Activated effector memory CD4-positive, alpha-beta T cell treated with anti-CD3 and anti-CD28 coated beads, Interleukin-2, amount 50 U/mL, for 16 hours (primary cell): Measurements from ENCODE around the gene NUDT5.
"Not testable (repeated sequence)": the region's sequence is repeated elsewhere in the genome, so short reads cannot be mapped to it uniquely, and the experiment has no call there.

ENCODE experiments used
- DNase-seq: peaks from one replicate; pipeline ENCODE4 v3.0.0-alpha.2; 2020

NUDT5 gene

GRCh38 chr10:12195603-12196506 is at the start of gene NUDT5, which contains the start of gene CDC123:
TSS of gene NUDT5 (minus strand) at chr10:12195891. CDS start at chr10:12186291, 9,600 bp downstream.
TSS of gene CDC123 (plus strand) at chr10:12196188. CDS start at chr10:12196246, 58 bp downstream.
- peak; percentile 94 for DNase-seq

GRCh38 chr10:12243864-12244620 is 48.4 kb upstream of the NUDT5 start:
- no peak for DNase-seq

- DNase-seq: peak; percentile 74
These were observed 46.3 kb upstream of the NUDT5 start for GRCh38 chr10:12241810-12242529.

GRCh38 chr10:12238821-12239220 is 43.1 kb upstream of the NUDT5 start:
- DNase-seq: no peak

GRCh38 chr10:12237265-12238220 is 41.9 kb upstream of the NUDT5 start:
- DNase-seq: no peak

DNA sequence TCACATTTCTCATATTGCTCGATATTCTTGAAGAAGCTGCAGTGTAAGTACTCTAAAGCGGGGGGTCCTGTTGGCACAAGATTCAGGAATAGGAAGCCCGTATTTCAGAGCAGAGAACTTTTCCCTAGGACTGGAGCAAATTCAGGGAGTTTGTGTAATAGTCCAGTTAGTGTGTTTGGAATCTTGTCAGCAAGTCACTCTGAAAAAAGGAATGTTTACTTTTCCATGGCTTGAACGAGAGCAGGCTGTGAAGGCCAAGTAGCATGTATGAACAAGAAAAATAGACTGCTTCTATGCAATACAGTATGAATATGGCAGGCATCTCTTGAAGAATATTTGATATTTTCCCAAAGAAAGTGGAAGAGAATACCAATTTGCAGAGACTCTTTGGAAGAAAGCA is 40.1 kb upstream of the NUDT5 start:
- no peak for DNase-seq

- DNase-seq: no peak
These were observed 39.5 kb upstream of the NUDT5 start for GRCh38 chr10:12235116-12235694.

- DNase-seq: not testable (repeated sequence)
These were observed 39.0 kb upstream of the NUDT5 start for GRCh38 chr10:12234687-12235086.

- no peak for DNase-seq
These were observed 33.2 kb upstream of the NUDT5 start for GRCh38 chr10:12228851-12229250.

GRCh38 chr10:12226438-12226837 is 30.7 kb upstream of the NUDT5 start:
- not testable (repeated sequence) for DNase-seq

- DNase-seq: no peak
These were observed 29.8 kb upstream of the NUDT5 start for GRCh38 chr10:12225444-12225843.

DNA sequence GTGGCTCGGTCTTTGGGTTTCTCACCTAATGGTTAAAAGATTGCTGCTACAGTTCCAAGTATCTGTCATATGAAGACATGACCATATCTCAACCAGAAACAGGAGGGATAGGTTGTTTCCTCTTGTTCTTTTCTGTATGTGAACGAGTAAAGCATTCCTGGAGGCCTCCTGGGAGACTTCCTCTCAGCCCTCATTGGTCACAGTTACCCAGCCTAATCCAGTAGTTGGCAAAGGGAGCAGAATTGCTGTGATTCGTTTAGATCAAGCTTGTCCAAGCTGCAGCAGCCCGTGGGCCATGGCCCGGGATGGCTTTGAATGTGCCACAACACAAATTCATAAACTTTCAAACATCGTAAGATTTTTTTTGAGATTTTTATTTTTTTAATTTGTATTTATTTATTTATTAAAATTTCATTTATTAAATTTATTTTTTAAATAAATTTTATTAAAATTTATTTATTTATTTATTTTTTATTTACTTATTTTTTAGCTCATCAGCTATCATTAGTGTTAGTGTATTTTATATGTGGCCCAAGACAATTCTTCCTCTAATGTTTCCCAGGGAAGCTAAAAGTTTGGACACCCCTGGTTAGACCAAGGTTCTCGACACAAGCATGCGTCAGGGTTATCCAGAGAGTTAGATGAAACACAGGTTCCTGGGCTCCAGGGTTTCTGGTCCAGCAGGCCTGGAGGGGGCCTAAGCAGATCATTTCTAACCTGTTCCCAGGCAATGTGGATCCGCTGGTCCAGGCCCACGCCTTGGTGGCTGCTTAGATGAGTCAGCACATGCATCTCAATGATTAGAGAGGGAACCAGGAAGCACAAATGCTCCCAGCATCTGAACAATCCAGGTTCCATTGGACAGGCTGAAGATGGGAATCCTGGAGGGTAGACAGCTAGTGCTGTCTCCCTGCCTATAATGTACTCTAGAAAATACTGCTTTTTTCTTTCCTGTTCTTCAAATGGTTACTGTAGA is 25.9 kb upstream of the NUDT5 start:
- no peak for DNase-seq

GRCh38 chr10:12218991-12219390 is 23.3 kb upstream of the NUDT5 start:
- no peak for DNase-seq

- DNase-seq: no peak
These were observed 19.1 kb upstream of the NUDT5 start for GRCh38 chr10:12214763-12215218.

GRCh38 chr10:12214093-12214492 is 18.4 kb upstream of the NUDT5 start:
- no peak for DNase-seq

DNA sequence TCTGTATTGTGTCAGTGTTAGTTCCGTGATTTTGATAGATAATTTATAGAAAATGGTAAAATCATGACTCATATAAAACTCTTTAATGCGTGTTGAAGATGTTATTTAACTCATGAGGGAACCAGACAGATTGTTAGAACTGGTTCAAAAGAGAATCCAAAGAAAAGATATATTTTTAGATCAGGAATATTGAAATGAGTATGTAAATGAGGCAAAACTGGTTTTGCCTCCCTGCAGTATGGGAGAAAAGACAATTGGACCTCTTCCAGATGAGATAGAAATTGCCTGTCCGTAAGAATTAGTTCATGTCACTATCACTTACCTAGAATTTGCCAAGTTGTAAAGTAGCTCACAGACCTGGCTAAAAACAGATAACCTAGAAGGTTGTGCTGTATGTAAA is 17.9 kb upstream of the NUDT5 start:
- DNase-seq: no peak

- no peak for DNase-seq
These were observed 16.8 kb upstream of the NUDT5 start for GRCh38 chr10:12212454-12212853.

GRCh38 chr10:12208460-12208859 is 12.8 kb upstream of the NUDT5 start:
- DNase-seq: no peak

DNA sequence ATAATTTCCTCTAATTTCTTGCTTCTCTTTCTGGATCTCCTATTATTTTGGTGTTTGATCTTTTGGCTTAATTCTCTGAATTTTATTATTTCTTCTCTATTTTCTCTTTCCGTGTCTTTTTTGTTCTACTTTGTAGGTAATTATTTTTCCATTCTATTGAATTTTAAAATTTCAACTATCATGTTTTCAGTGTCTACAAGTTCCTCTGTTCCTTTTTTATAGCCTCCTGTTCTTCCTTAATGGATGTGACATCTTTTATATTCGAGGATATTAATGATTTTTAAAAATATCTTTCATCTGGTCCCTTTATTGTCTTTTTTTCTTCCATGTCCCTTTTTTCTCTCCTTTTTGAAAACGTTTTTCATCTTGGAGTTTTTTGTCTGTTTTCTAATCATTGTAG is 11.4 kb upstream of the NUDT5 start:
- DNase-seq: no peak

GRCh38 chr10:12205082-12205481 is 9.4 kb upstream of the NUDT5 start:
- no peak for DNase-seq
